Cardiac muscle cell (in vitro differentiated cells and primary cell): ENCODE measurements around the gene MPP3. TPM values are rescaled to one million over a fixed set of nuclear protein-coding genes. Genes with fewer than 3 reads are reported as not detected.

Source experiments
- DNase-seq, 2 donors: peaks; one replicate each; pipeline versions ENCODE4 v3.0.0 to v3.0.0-alpha.2; 2010 to 2017; ENCODE audit warnings: low read depth in 1 of 2, low spot score in 1 of 2
- H3K27ac ChIP-seq: fragments of 200-600 bp; sonication (generic); 2 replicates; pipeline ENCODE4 v1.5.1; 2016
- H3K27me3 ChIP-seq: fragments of 200-600 bp; sonication (generic); 2 replicates; pipeline ENCODE4 v1.6.0; 2016; ENCODE audit warnings: control low read depth
- H3K36me3 ChIP-seq: fragments of 200-600 bp; sonication (generic); 2 replicates; pipeline ENCODE4 v1.5.1; 2016; ENCODE audit warnings: control low read depth
- H3K4me1 ChIP-seq: fragments of 200-600 bp; sonication (generic); 2 replicates; pipeline ENCODE4 v1.8.1; 2017; ENCODE audit warnings: low read depth, mild to moderate bottlenecking, mixed run types
- H3K4me3 ChIP-seq: fragments of 200-600 bp; sonication (generic); 2 replicates; pipeline ENCODE4 v1.5.1; 2016; ENCODE audit warnings: mild to moderate bottlenecking
- H3K9me3 ChIP-seq: fragments of 200-600 bp; sonication (generic); 2 replicates; pipeline ENCODE4 v1.5.1; 2017; ENCODE audit warnings: low read depth, mild to moderate bottlenecking, control low read depth
- polyA plus RNA-seq: library from polyadenylated mRNA; unstranded; fragments of >200 nt; fragmentation: Nextera tagmentation; extraction: Ambion mirVana; gene quantifications from 2 replicates; pipeline ENCODE4 v1.2.1, GENCODE V29; 2016
- total RNA-seq: library from RNA; depleted of rRNA; stranded (reverse); fragments of >200 nt; gene quantifications from 2 replicates; pipeline ENCODE4 v1.2.3, GENCODE V29; 2016
- TF ChIP-seq, protein P1 (sequence below): IDR thresholded peaks from 2 replicates; pipeline ENCODE4 v1.5.1; 2012; ENCODE audit warnings: low read depth, mild to moderate bottlenecking, low read length

The MPP3 gene
- total and polyA plus RNA-seq, 2 experiments from 2014 or later = 5.3 to 7.6 TPM

DNA sequence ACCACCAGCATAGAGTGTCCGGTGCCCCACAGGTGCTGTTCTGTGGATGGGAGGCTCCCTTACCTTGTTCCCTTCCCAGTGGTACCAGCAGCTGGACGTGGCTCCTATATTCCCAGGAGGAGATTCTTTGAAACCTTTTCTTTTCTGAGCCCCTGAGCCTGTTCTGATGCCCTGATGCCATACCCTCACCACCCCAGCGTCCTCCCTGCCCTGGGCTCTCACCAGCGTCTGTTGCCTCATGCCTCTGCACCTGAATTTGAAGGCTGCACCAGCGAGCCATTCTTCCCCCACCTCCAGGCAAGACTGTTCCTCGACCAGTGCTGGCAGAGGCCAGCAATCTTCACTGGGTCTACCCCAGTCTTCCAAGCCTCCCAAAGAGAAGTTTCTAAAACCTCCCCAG is 74.9 kb downstream of the MPP3 start:
- Histone ChIP-seq H3K27ac (no peak overlapping the region), H3K9me3 (no peaks in the 10 kb centered on the region), H3K4me3 (no peak overlapping the region), H3K27me3 (peaks cover 35% of the 10 kb centered on the region), H3K4me1 (no peaks in the 10 kb centered on the region), H3K36me3 (no peaks in the 10 kb centered on the region)
- DNase-seq = no peak
- TF ChIP-seq, protein P1, sequence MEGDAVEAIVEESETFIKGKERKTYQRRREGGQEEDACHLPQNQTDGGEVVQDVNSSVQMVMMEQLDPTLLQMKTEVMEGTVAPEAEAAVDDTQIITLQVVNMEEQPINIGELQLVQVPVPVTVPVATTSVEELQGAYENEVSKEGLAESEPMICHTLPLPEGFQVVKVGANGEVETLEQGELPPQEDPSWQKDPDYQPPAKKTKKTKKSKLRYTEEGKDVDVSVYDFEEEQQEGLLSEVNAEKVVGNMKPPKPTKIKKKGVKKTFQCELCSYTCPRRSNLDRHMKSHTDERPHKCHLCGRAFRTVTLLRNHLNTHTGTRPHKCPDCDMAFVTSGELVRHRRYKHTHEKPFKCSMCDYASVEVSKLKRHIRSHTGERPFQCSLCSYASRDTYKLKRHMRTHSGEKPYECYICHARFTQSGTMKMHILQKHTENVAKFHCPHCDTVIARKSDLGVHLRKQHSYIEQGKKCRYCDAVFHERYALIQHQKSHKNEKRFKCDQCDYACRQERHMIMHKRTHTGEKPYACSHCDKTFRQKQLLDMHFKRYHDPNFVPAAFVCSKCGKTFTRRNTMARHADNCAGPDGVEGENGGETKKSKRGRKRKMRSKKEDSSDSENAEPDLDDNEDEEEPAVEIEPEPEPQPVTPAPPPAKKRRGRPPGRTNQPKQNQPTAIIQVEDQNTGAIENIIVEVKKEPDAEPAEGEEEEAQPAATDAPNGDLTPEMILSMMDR = no peak

DNA sequence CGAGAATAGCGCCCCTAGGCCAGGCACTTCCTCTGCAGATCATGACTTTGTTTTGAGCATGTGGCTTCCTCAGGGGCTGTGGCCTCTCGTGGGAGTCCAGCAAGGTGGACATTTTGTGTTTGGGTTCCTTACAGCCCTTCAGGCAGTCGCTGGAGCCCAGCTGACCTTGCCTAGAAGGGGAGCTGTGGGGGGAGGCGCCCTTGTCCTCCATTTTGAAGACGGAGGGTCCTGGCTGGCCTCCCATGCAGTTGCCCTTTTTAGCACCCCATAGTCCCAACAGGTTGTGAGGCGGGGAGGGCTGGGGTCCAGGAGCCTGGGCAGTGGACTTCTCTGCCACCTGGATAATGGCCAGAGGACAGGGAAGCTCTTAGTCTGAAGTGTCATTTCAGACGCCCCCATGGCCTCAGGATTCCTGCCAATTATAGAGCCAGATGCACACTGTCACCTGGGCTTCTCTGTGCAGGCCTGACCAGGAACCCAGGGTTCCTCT is 75.7 kb downstream of the MPP3 start:
- peaks cover 39% of the 10 kb centered on the region for H3K27me3 ChIP-seq
- no peaks in the 10 kb centered on the region for H3K4me1 ChIP-seq
- no peaks in the 10 kb centered on the region for H3K36me3 ChIP-seq
- no peak overlapping the region for H3K27ac ChIP-seq
- no peaks in the 10 kb centered on the region for H3K9me3 ChIP-seq
- H3K4me3 ChIP-seq = no peak overlapping the region
- DNase-seq = no peak
- TF ChIP-seq, protein P1 = no peak

DNA sequence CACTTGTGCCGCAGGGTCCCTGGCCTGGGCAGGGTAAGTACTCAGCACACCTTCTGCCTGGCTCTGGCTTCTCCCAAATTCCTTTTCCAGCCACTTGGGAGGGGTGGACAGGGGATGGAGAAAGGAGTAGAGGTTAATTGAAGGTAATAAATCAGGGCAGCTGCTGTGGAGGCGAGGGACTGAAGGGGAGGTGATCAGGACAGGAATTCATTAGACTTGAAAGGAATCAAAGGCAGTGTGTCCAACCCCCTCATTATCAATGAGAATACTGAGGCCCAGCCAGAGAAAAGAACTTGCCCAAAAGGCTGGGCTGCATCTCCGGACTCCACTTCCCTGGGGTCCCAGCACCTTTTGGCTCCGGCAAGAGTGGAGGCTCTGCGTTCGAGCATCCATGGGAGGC is 76.7 kb downstream of the MPP3 start:
- TF ChIP-seq, protein P1 = no peak
- DNase-seq = no peak

DNA sequence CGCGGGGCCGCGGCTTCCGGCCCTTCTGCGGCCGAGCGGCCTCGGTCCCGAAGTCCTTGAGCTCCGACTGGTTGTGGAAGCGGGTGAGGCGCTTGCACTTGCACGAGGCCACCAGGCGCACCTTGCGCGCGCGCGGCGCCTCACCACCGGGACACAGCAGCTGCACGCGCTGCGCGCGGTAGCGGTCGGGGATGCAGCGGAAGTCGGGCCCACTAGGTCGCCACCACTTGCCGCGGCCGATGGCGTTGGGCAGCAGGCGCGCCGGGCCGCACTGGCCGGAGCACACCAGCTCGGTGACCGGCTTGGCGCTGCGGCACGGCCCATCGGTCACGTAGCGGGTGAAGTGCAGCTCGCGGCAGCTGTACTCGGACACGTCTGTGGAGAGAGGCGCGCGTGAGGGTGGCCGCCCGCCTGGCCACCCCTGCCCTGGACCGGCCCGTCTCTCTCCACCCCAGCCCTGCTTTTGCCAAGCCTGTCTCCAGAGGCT is 77.5 kb downstream of the MPP3 start:
- no peaks in the 10 kb centered on the region for H3K9me3 ChIP-seq
- H3K36me3 ChIP-seq = no peaks in the 10 kb centered on the region
- H3K27ac ChIP-seq = no peak overlapping the region
- H3K27me3 ChIP-seq = peaks cover 39% of the 10 kb centered on the region
- no peak overlapping the region for H3K4me3 ChIP-seq
- peak; percentile 41 to 43 for DNase-seq
- no peaks in the 10 kb centered on the region for H3K4me1 ChIP-seq
- TF ChIP-seq, protein P1 = peak; percentile 2

More for the DNA sequence above, 76.7 kb downstream of the MPP3 start:
- H3K4me1 ChIP-seq = no peaks in the 10 kb centered on the region
- no peaks in the 10 kb centered on the region for H3K9me3 ChIP-seq
- no peaks in the 10 kb centered on the region for H3K36me3 ChIP-seq
- no peak overlapping the region for H3K27ac ChIP-seq
- peaks cover 39% of the 10 kb centered on the region for H3K27me3 ChIP-seq
- H3K4me3 ChIP-seq = no peak overlapping the region

DNA sequence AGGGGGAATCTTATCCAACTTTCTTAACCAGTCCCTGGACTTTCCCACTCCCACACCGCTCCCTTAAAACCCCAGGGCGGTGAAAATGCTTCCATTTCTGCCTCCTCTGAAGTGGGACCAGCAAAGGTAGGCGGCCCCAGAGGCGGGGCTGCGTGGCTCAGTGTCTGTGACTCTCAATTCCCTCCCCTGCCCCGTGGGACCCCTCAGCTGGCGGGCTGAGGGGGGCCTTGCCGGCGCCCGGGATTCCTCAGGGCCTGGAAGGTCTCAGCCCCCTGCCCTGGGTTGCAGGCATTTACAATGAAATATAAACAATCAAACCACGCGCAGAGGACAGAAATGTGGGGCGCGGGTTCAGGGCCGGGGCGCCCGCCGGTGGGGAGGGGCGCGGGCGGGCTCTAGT is 78.0 kb downstream of the MPP3 start:
- Histone ChIP-seq H3K27me3 (peaks cover 39% of the 10 kb centered on the region), H3K36me3 (no peaks in the 10 kb centered on the region), H3K4me3 (no peak overlapping the region), H3K4me1 (no peaks in the 10 kb centered on the region), H3K27ac (no peak overlapping the region), H3K9me3 (no peaks in the 10 kb centered on the region)
- TF ChIP-seq, protein P1 = no peak
- DNase-seq = no peak
